Neural cell (in vitro differentiated cells): ENCODE measurements around the gene N4BP2L1.

ENCODE experiments used
- TAF1 ChIP-seq: IDR thresholded peaks from 2 replicates; pipeline ENCODE4 v1.6.1; 2012; ENCODE audit warnings: low read depth
- TF ChIP-seq, protein P1 (sequence below): IDR thresholded peaks from 2 replicates; pipeline ENCODE4 v1.6.1; 2012; ENCODE audit warnings: borderline replicate concordance
- TF ChIP-seq, protein P2 (sequence below): fragments of 450-650 bp; IDR thresholded peaks from 2 replicates; pipeline ENCODE4 v1.5.1; 2014; ENCODE audit warnings: antibody characterized with exemption, mild to moderate bottlenecking, moderate library complexity; ENCODE audit not compliant: poor library complexity, severe bottlenecking

DNA sequence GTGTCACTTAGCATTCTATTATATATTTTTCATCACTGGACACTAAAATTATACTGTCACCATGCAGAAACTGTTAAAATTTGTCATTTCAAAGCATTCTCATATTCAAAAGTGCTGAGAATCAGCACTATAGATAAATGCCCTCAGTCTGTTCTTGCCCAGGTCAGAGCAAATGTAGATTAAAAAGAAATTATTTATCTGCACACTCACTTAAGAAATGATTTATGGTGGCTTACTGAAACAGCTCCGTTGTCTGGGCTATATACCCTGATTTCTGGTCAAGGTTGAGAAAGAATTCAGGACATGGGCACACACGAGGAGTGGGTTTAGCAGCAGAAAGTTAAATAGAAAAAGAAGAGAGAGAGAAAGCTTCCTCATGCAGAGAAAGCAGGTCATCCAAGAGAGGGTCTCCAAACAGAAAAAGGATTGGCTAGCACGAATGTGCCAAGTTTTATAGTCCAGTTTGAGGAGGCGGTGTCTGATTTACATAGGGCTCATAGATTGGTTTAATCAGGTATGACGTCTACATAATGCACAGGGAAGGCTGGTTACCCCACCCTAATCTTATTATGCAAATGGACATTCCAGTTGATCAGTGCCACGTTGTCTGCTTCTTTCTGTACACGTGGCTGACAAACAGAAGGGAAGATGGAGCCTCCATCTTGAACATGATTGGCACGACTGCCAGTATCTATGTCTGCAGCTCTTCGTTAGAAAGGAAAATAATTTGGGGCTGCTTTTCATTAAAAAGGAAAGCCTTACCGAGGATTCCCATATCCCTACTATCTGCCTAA, 47.3 kb upstream of the N4BP2L1 start:
- TF ChIP-seq, protein P1, sequence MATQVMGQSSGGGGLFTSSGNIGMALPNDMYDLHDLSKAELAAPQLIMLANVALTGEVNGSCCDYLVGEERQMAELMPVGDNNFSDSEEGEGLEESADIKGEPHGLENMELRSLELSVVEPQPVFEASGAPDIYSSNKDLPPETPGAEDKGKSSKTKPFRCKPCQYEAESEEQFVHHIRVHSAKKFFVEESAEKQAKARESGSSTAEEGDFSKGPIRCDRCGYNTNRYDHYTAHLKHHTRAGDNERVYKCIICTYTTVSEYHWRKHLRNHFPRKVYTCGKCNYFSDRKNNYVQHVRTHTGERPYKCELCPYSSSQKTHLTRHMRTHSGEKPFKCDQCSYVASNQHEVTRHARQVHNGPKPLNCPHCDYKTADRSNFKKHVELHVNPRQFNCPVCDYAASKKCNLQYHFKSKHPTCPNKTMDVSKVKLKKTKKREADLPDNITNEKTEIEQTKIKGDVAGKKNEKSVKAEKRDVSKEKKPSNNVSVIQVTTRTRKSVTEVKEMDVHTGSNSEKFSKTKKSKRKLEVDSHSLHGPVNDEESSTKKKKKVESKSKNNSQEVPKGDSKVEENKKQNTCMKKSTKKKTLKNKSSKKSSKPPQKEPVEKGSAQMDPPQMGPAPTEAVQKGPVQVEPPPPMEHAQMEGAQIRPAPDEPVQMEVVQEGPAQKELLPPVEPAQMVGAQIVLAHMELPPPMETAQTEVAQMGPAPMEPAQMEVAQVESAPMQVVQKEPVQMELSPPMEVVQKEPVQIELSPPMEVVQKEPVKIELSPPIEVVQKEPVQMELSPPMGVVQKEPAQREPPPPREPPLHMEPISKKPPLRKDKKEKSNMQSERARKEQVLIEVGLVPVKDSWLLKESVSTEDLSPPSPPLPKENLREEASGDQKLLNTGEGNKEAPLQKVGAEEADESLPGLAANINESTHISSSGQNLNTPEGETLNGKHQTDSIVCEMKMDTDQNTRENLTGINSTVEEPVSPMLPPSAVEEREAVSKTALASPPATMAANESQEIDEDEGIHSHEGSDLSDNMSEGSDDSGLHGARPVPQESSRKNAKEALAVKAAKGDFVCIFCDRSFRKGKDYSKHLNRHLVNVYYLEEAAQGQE, result no peak
- TF ChIP-seq, protein P2, sequence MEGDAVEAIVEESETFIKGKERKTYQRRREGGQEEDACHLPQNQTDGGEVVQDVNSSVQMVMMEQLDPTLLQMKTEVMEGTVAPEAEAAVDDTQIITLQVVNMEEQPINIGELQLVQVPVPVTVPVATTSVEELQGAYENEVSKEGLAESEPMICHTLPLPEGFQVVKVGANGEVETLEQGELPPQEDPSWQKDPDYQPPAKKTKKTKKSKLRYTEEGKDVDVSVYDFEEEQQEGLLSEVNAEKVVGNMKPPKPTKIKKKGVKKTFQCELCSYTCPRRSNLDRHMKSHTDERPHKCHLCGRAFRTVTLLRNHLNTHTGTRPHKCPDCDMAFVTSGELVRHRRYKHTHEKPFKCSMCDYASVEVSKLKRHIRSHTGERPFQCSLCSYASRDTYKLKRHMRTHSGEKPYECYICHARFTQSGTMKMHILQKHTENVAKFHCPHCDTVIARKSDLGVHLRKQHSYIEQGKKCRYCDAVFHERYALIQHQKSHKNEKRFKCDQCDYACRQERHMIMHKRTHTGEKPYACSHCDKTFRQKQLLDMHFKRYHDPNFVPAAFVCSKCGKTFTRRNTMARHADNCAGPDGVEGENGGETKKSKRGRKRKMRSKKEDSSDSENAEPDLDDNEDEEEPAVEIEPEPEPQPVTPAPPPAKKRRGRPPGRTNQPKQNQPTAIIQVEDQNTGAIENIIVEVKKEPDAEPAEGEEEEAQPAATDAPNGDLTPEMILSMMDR, result no peak
- TF ChIP-seq TAF1, result no peak
